GM23338 (cell line): ENCODE data around the gene KCNQ1OT1. TPM values are rescaled to one million over a fixed set of nuclear protein-coding genes. Genes with fewer than 3 reads are reported as not detected.

ENCODE experiments used
- ATAC-seq: fragments of 200-7000 bp; cut with Tn5 transposase; 3 replicates; pipeline ENCODE4 v1.9.1; 2020
- DNase-seq: peaks from one replicate; pipeline ENCODE4 v3.0.0-alpha.2; 2015; ENCODE audit warnings: low spot score
- H2AFZ ChIP-seq: fragments of 200-600 bp; sonication (generic); 2 replicates; pipeline ENCODE4 v1.8.0; 2016; ENCODE audit warnings: antibody characterized with exemption, mild to moderate bottlenecking, moderate library complexity
- H3F3A ChIP-seq: fragments of 200-600 bp; sonication (generic); replicated peaks from 2 replicates; pipeline ENCODE4 v1.8.0; 2017; ENCODE audit warnings: antibody characterized with exemption, mixed run types, low read depth
- H3K27ac ChIP-seq: fragments of 200-600 bp; sonication (generic); 2 replicates; pipeline ENCODE4 v1.6.1; 2016; ENCODE audit warnings: low read depth
- H3K27me3 ChIP-seq: fragments of 200-600 bp; sonication (generic); 2 replicates; pipeline ENCODE4 v1.8.0; 2016; ENCODE audit warnings: mild to moderate bottlenecking, mixed run types, moderate library complexity; ENCODE audit not compliant: insufficient read depth
- H3K36me3 ChIP-seq: fragments of 200-600 bp; sonication (generic); 2 replicates; pipeline ENCODE4 v1.8.0; 2016; ENCODE audit warnings: mild to moderate bottlenecking; ENCODE audit not compliant: insufficient read depth
- H3K4me1 ChIP-seq: fragments of 200-600 bp; sonication (generic); 2 replicates; pipeline ENCODE4 v1.8.0; 2016; ENCODE audit warnings: mild to moderate bottlenecking, moderate library complexity; ENCODE audit not compliant: insufficient read depth
- H3K4me2 ChIP-seq: fragments of 200-600 bp; sonication (generic); 2 replicates; pipeline ENCODE4 v1.7.1; 2017; ENCODE audit warnings: mixed run types
- H3K4me3 ChIP-seq: fragments of 200-600 bp; sonication (generic); 2 replicates; pipeline ENCODE4 v1.6.1; 2016; ENCODE audit warnings: mixed run types
- H3K79me2 ChIP-seq: fragments of 200-600 bp; sonication (generic); replicated peaks from 2 replicates; pipeline ENCODE4 v1.8.0; 2017; ENCODE audit warnings: mild to moderate bottlenecking; ENCODE audit not compliant: insufficient read depth
- H3K9me2 ChIP-seq: fragments of 200-600 bp; sonication (generic); 2 replicates; pipeline ENCODE4 v1.8.0; 2017; ENCODE audit not compliant: insufficient read depth
- H4K20me1 ChIP-seq: fragments of 200-600 bp; sonication (generic); replicated peaks from 2 replicates; pipeline ENCODE4 v1.8.0; 2017; ENCODE audit warnings: mild to moderate bottlenecking; ENCODE audit not compliant: insufficient read depth
- H3K27ac Mint-ChIP-seq: 2 replicates; pipeline ENCODE4 v1.8.0; 2020; ENCODE audit warnings: inconsistent platforms, mild to moderate bottlenecking, moderate library complexity, mixed read lengths
- H3K27me3 Mint-ChIP-seq: 3 replicates; pipeline ENCODE4 v1.8.0; 2022; ENCODE audit warnings: low read depth, mild to moderate bottlenecking, moderate library complexity, mixed read lengths, inconsistent platforms; ENCODE audit not compliant: insufficient read depth, poor library complexity
- H3K36me3 Mint-ChIP-seq: 3 replicates; pipeline ENCODE4 v1.8.0; 2021; ENCODE audit warnings: low read depth, mild to moderate bottlenecking, inconsistent platforms, moderate library complexity, mixed read lengths
- H3K4me1 Mint-ChIP-seq: 3 replicates; pipeline ENCODE4 v1.8.0; 2020; ENCODE audit warnings: mild to moderate bottlenecking, inconsistent platforms, mixed read lengths
- H3K4me3 Mint-ChIP-seq: 3 replicates; pipeline ENCODE4 v1.8.0; 2021; ENCODE audit warnings: moderate library complexity, mild to moderate bottlenecking, inconsistent platforms, mixed read lengths
- H3K9me3 Mint-ChIP-seq: 3 replicates; pipeline ENCODE4 v1.8.0; 2020; ENCODE audit warnings: moderate library complexity, mild to moderate bottlenecking, inconsistent platforms, mixed read lengths
- CREB1 ChIP-seq: fragments of 250-450 bp; sonication (Bioruptor Pico); IDR thresholded peaks from 2 replicates; pipeline ENCODE4 v1.5.0; 2020; ENCODE audit warnings: low read depth, mild to moderate bottlenecking, moderate library complexity
- CTCF ChIP-seq, 2 experiments: fragments of 200-600 bp in 1 of 2; sonication (generic) in 1 of 2; conservative IDR thresholded peaks; 2 replicates each; pipeline versions ENCODE4 v1.5.1 to v1.6.1; 2016 to 2017; ENCODE audit warnings: antibody characterized with exemption in 2 of 2, low read depth in 2 of 2, mild to moderate bottlenecking in 2 of 2, moderate library complexity in 1 of 2
- ETS1 ChIP-seq: IDR thresholded peaks from 2 replicates; pipeline ENCODE4 v1.6.1; 2016; ENCODE audit warnings: antibody characterized with exemption
- EZH2 ChIP-seq: fragments of 200-600 bp; sonication (generic); IDR thresholded peaks from one replicate; pipeline ENCODE4 v1.8.0; 2017; ENCODE audit warnings: antibody characterized with exemption, mild to moderate bottlenecking, low read depth; ENCODE audit not compliant: unreplicated experiment
- EZH2phosphoT487 ChIP-seq: fragments of 200-600 bp; sonication (generic); IDR thresholded peaks from one replicate; pipeline ENCODE4 v1.8.1; 2018; ENCODE audit warnings: antibody characterized with exemption; ENCODE audit not compliant: unreplicated experiment
- JUNB ChIP-seq: IDR thresholded peaks from one replicate; pipeline ENCODE4 v1.6.1; 2016; ENCODE audit warnings: antibody characterized with exemption; ENCODE audit not compliant: unreplicated experiment
- NANOG ChIP-seq: IDR thresholded peaks from 2 replicates; pipeline ENCODE4 v1.6.1; 2016; ENCODE audit warnings: antibody characterized with exemption, borderline replicate concordance
- REST ChIP-seq: IDR thresholded peaks from one replicate; pipeline ENCODE4 v1.6.1; 2018; ENCODE audit warnings: antibody characterized with exemption; ENCODE audit not compliant: unreplicated experiment
- ZNF114 ChIP-seq: fragments of 250-450 bp; sonication (Bioruptor Pico); IDR thresholded peaks from 2 replicates; pipeline ENCODE4 v1.5.0; 2020; ENCODE audit warnings: mild to moderate bottlenecking, moderate library complexity
- ZNF331 ChIP-seq: fragments of 250-450 bp; sonication (Bioruptor Pico); IDR thresholded peaks from 2 replicates; pipeline ENCODE4 v1.5.0; 2020; ENCODE audit warnings: low read depth, mild to moderate bottlenecking, moderate library complexity
- polyA plus RNA-seq: library from polyadenylated mRNA; unstranded; fragments of >200 nt; fragmentation: Nextera tagmentation; extraction: Ambion mirVana; gene quantifications from 2 replicates; pipeline ENCODE4 v1.2.1, GENCODE V29; 2016
- total RNA-seq: library from RNA; depleted of rRNA; stranded (reverse); fragments of >200 nt; shearing (Covaris generic); gene quantifications from 2 replicates; pipeline ENCODE4 v1.2.3, GENCODE V29; 2014
- TF ChIP-seq, protein P1 (sequence below): fragments of 250-450 bp; sonication (Bioruptor Pico); IDR thresholded peaks from 2 replicates; pipeline ENCODE4 v1.5.0; 2020; ENCODE audit warnings: mild to moderate bottlenecking, moderate library complexity

Gene KCNQ1OT1
- total and polyA plus RNA-seq, 2 experiments from 2014 or later = 1.5 to 4.2 TPM

- TF ChIP-seq ETS1 (no peak), ZNF331 (CRISPR knock-in tag) (no peak), CREB1 (no peak), REST (no peak)
Observed at GRCh38 chr11:2704356-2704755, 4.6 kb upstream of the KCNQ1OT1 start (continued).

DNA sequence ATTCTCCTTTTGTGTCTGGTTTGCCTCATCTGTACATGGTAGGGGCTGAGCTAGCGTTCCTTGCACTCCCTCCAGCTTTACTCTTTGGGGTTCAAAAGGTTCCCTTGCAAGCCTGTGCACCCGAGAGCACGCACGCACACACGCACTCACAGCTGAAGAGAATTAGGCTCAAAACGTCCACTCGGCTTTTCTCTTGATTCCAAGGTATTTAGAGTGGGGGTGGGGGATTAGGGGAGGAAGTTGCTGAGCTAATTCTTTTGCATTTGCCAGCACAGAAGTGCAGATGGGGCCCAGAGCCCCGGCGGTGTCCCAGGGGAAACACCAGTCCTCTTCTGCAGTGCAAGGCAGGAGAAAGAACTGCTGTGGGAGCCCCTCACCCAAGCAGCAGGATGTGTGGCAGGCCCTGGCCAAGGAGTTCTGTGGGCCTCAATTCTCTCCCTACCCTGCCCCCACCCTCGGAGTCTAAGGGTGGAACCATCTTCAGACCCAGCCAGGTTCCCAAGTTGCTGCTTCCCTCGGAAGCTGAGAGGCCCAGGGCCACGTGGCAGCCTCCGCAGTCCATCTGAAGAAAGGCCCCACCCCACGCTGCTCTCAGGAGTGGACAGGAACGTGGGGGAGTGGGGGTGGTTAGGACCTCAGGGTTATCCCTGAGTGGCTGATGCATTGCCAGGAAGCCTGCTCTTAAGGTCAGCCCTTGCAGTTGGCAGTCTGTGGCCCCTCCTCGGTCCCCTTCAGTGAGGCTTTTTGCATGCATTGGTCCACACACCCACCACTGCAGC lies 3.8 kb upstream of the KCNQ1OT1 start:
- peak overlapping the region; percentile 38 for H3K4me2 ChIP-seq
- peaks cover 27% of the 10 kb centered on the region for H3K9me3 Mint-ChIP-seq
- TF ChIP-seq ZNF114 (CRISPR knock-in tag) = no peak
- no peak for TF ChIP-seq CREB1
- no peak for TF ChIP-seq EZH2phosphoT487
- no peak for TF ChIP-seq NANOG
- no peak for TF ChIP-seq JUNB
- no peak for TF ChIP-seq EZH2
- no peak for TF ChIP-seq CTCF (conservative IDR thresholded peaks at IDR 0.05; ENCODE audit: low read depth in 2 of 2)
- TF ChIP-seq, protein P1, sequence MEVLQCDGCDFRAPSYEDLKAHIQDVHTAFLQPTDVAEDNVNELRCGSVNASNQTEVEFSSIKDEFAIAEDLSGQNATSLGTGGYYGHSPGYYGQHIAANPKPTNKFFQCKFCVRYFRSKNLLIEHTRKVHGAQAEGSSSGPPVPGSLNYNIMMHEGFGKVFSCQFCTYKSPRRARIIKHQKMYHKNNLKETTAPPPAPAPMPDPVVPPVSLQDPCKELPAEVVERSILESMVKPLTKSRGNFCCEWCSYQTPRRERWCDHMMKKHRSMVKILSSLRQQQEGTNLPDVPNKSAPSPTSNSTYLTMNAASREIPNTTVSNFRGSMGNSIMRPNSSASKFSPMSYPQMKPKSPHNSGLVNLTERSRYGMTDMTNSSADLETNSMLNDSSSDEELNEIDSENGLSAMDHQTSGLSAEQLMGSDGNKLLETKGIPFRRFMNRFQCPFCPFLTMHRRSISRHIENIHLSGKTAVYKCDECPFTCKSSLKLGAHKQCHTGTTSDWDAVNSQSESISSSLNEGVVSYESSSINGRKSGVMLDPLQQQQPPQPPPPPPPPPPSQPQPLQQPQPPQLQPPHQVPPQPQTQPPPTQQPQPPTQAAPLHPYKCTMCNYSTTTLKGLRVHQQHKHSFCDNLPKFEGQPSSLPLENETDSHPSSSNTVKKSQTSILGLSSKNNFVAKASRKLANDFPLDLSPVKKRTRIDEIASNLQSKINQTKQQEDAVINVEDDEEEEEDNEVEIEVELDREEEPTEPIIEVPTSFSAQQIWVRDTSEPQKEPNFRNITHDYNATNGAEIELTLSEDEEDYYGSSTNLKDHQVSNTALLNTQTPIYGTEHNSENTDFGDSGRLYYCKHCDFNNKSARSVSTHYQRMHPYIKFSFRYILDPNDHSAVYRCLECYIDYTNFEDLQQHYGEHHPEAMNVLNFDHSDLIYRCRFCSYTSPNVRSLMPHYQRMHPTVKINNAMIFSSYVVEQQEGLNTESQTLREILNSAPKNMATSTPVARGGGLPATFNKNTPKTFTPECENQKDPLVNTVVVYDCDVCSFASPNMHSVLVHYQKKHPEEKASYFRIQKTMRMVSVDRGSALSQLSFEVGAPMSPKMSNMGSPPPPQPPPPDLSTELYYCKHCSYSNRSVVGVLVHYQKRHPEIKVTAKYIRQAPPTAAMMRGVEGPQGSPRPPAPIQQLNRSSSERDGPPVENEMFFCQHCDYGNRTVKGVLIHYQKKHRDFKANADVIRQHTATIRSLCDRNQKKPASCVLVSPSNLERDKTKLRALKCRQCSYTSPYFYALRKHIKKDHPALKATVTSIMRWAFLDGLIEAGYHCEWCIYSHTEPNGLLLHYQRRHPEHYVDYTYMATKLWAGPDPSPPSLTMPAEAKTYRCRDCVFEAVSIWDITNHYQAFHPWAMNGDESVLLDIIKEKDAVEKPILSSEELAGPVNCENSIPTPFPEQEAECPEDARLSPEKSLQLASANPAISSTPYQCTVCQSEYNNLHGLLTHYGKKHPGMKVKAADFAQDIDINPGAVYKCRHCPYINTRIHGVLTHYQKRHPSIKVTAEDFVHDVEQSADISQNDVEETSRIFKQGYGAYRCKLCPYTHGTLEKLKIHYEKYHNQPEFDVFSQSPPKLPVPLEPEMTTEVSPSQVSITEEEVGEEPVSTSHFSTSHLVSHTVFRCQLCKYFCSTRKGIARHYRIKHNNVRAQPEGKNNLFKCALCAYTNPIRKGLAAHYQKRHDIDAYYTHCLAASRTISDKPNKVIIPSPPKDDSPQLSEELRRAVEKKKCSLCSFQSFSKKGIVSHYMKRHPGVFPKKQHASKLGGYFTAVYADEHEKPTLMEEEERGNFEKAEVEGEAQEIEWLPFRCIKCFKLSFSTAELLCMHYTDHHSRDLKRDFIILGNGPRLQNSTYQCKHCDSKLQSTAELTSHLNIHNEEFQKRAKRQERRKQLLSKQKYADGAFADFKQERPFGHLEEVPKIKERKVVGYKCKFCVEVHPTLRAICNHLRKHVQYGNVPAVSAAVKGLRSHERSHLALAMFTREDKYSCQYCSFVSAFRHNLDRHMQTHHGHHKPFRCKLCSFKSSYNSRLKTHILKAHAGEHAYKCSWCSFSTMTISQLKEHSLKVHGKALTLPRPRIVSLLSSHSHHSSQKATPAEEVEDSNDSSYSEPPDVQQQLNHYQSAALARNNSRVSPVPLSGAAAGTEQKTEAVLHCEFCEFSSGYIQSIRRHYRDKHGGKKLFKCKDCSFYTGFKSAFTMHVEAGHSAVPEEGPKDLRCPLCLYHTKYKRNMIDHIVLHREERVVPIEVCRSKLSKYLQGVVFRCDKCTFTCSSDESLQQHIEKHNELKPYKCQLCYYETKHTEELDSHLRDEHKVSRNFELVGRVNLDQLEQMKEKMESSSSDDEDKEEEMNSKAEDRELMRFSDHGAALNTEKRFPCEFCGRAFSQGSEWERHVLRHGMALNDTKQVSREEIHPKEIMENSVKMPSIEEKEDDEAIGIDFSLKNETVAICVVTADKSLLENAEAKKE (CRISPR knock-in tag) = no peak
- TF ChIP-seq ZNF331 (CRISPR knock-in tag) = no peak
- no peak overlapping the region for H3K4me3 Mint-ChIP-seq
- H3K9me2 ChIP-seq = no peaks in the 10 kb centered on the region
- DNase-seq (peak; percentile 34), ATAC-seq (no peak)
- H3K4me1 Mint-ChIP-seq = peaks cover 23% of the 10 kb centered on the region
- peak overlapping the region; percentile 87; the same call in 1 of the 2 replicates for H2AFZ ChIP-seq
- H3K27ac ChIP-seq = no peak overlapping the region
- peaks cover 31% of the 10 kb centered on the region for H3K36me3 Mint-ChIP-seq
- no peaks in the 10 kb centered on the region; the same call in 1 of the 2 replicates for H4K20me1 ChIP-seq
- no peaks in the 10 kb centered on the region for H3F3A ChIP-seq
- peaks cover 8% of the 10 kb centered on the region for H3K79me2 ChIP-seq
- H3K4me3 ChIP-seq = no peak overlapping the region
- H3K36me3 ChIP-seq = no peaks in the 10 kb centered on the region
- H3K27ac Mint-ChIP-seq = no peak overlapping the region
- peaks cover 63% of the 10 kb centered on the region for H3K27me3 ChIP-seq
- H3K27me3 Mint-ChIP-seq = peaks cover 59% of the 10 kb centered on the region
- peaks cover 5% of the 10 kb centered on the region; the same call in 1 of the 2 replicates for H3K4me1 ChIP-seq
